Activated T-helper 17 cell treated with anti-CD3 and anti-CD28 coated beads, Interleukin-2, amount 50 U/mL, for 72 hours (primary cell): ENCODE data around the gene USP31. TPM values are rescaled to one million over a fixed set of nuclear protein-coding genes. Genes with fewer than 3 reads are reported as not detected.

Source experiments
- ATAC-seq: fragments of 150-1000 bp; cut with Tn5 transposase; replicated peaks from 2 replicates; pipeline ENCODE4 v1.10.0; 2021; ENCODE audit warnings: mild to moderate bottlenecking, moderate library complexity
- H3K27ac Mint-ChIP-seq: one replicate; pipeline ENCODE4 v1.8.0; 2022; ENCODE audit warnings: mixed read lengths
- H3K27me3 Mint-ChIP-seq: one replicate; pipeline ENCODE4 v1.8.0; 2022; ENCODE audit warnings: mixed read lengths
- H3K36me3 Mint-ChIP-seq: one replicate; pipeline ENCODE4 v1.8.0; 2022; ENCODE audit warnings: low read depth, mild to moderate bottlenecking, mixed read lengths
- H3K4me1 Mint-ChIP-seq: one replicate; pipeline ENCODE4 v1.8.0; 2022; ENCODE audit warnings: mixed read lengths
- H3K4me3 Mint-ChIP-seq: one replicate; pipeline ENCODE4 v1.8.0; 2022; ENCODE audit warnings: mild to moderate bottlenecking, mixed read lengths
- H3K9me3 Mint-ChIP-seq: one replicate; pipeline ENCODE4 v1.8.0; 2022; ENCODE audit warnings: mixed read lengths
- total RNA-seq, 2 donors: library from RNA; stranded (reverse); gene quantifications; one replicate each; pipeline ENCODE4 v1.2.3, GENCODE V29; 2022

The USP31 gene
- total RNA-seq, 2 donors from 2014 or later: 4.8 to 7.6 TPM

DNA sequence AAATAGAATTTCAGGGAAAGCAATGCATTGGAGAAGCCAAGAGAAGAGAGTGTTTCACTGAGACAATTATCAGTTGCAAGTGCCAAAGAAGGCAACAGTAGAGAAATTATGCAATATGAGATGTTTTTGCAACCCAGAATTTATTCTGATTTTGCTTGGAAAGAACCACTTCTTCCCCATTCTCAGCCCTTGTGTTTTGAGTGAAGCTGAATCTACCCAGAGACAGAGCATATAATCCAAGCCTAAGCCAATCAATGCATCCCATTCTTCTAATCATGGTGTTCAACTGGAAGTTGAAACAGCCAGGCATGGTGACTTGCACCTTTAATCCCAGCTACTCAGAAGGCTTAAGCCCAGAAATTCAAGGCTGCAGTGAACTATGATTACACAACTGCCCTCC lies 26.4 kb upstream of the USP31 start:
- H3K36me3 Mint-ChIP-seq: no peaks in the 10 kb centered on the region
- ATAC-seq: no peak
- no peaks in the 10 kb centered on the region for H3K4me1 Mint-ChIP-seq
- H3K27ac Mint-ChIP-seq: no peak overlapping the region
- no peaks in the 10 kb centered on the region for H3K9me3 Mint-ChIP-seq
- H3K4me3 Mint-ChIP-seq: no peak overlapping the region
- H3K27me3 Mint-ChIP-seq: peaks cover 54% of the 10 kb centered on the region

DNA sequence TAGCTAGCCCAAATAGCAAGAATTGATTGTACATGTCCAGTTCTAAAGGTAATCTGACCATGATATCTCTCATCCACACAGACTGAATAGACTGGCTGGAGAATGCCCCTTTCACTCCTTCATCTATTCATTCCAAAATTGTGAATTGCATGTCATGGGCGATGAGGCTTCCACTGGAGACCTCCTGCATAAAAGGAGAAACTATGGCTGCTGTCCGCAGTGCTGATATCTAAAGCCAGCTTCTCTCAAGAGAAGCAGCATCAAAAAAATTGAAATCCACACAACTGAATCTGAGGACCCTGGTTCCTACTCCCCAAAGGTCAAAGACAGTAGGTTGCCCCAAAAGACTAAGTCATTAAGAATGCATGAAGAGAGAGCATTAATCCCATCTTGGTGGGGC lies 25.4 kb upstream of the USP31 start:
- Mint-ChIP-seq H3K9me3 (no peaks in the 10 kb centered on the region), H3K4me3 (no peak overlapping the region), H3K4me1 (no peaks in the 10 kb centered on the region), H3K27ac (no peak overlapping the region), H3K36me3 (no peaks in the 10 kb centered on the region), H3K27me3 (peaks cover 55% of the 10 kb centered on the region)
- ATAC-seq: no peak

- Mint-ChIP-seq H3K27me3 (peaks cover 44% of the 10 kb centered on the region), H3K9me3 (no peaks in the 10 kb centered on the region), H3K27ac (no peak overlapping the region), H3K4me3 (no peak overlapping the region), H3K36me3 (no peaks in the 10 kb centered on the region), H3K4me1 (no peaks in the 10 kb centered on the region)
- ATAC-seq: no peak
Measured at GRCh38 chr16:23172994-23173393, 23.7 kb upstream of the USP31 start.

- H3K4me3 Mint-ChIP-seq: no peak overlapping the region
- H3K9me3 Mint-ChIP-seq: no peaks in the 10 kb centered on the region
- no peak overlapping the region for H3K27ac Mint-ChIP-seq
- H3K27me3 Mint-ChIP-seq: peaks cover 44% of the 10 kb centered on the region
- ATAC-seq: no peak
- no peaks in the 10 kb centered on the region for H3K36me3 Mint-ChIP-seq
- H3K4me1 Mint-ChIP-seq: no peaks in the 10 kb centered on the region
Measured at GRCh38 chr16:23172583-23172982, 23.3 kb upstream of the USP31 start.

GRCh38 chr16:23164736-23165135 lies 15.5 kb upstream of the USP31 start:
- Mint-ChIP-seq H3K27me3 (peaks cover 38% of the 10 kb centered on the region), H3K36me3 (no peaks in the 10 kb centered on the region), H3K9me3 (no peaks in the 10 kb centered on the region), H3K4me1 (no peaks in the 10 kb centered on the region), H3K27ac (no peak overlapping the region), H3K4me3 (no peak overlapping the region)
- no peak for ATAC-seq

DNA sequence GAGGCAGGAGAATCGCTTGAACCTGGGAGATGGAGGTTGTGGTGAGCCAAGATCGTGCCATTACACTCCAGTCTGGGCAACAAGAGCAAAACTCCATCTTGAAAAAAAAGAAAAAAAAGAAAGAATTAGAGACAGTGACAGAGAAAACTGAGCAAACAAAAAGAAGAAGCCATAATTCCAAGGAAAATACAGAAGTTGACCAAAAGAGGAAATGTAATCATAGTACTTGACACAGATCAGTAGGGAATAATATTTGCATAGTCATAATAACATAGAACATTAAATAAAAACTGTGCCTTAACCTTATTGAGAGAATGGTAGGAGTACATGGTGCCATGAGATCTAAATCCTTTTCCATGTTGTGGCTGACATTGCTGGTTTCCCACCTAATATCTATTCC lies 14.7 kb upstream of the USP31 start:
- no peak overlapping the region for H3K27ac Mint-ChIP-seq
- H3K36me3 Mint-ChIP-seq: no peaks in the 10 kb centered on the region
- no peaks in the 10 kb centered on the region for H3K4me1 Mint-ChIP-seq
- ATAC-seq: no peak
- H3K27me3 Mint-ChIP-seq: peaks cover 38% of the 10 kb centered on the region
- H3K9me3 Mint-ChIP-seq: no peaks in the 10 kb centered on the region
- no peak overlapping the region for H3K4me3 Mint-ChIP-seq

GRCh38 chr16:23160574-23160973 lies 11.3 kb upstream of the USP31 start:
- no peak overlapping the region for H3K27ac Mint-ChIP-seq
- H3K9me3 Mint-ChIP-seq: no peaks in the 10 kb centered on the region
- H3K36me3 Mint-ChIP-seq: no peaks in the 10 kb centered on the region
- H3K4me1 Mint-ChIP-seq: peaks cover 4% of the 10 kb centered on the region
- no peak overlapping the region for H3K4me3 Mint-ChIP-seq
- ATAC-seq: no peak
- peaks cover 28% of the 10 kb centered on the region for H3K27me3 Mint-ChIP-seq

GRCh38 chr16:23160082-23160481 lies 10.8 kb upstream of the USP31 start:
- H3K4me3 Mint-ChIP-seq: no peak overlapping the region

GRCh38 chr16:23158114-23158513 lies 8.9 kb upstream of the USP31 start:
- H3K9me3 Mint-ChIP-seq: no peaks in the 10 kb centered on the region

More at GRCh38 chr16:23160082-23160481, 10.8 kb upstream of the USP31 start:
- Mint-ChIP-seq H3K27me3 (peaks cover 29% of the 10 kb centered on the region), H3K9me3 (no peaks in the 10 kb centered on the region), H3K27ac (no peak overlapping the region), H3K4me1 (peaks cover 4% of the 10 kb centered on the region), H3K36me3 (no peaks in the 10 kb centered on the region)
- ATAC-seq: no peak

DNA sequence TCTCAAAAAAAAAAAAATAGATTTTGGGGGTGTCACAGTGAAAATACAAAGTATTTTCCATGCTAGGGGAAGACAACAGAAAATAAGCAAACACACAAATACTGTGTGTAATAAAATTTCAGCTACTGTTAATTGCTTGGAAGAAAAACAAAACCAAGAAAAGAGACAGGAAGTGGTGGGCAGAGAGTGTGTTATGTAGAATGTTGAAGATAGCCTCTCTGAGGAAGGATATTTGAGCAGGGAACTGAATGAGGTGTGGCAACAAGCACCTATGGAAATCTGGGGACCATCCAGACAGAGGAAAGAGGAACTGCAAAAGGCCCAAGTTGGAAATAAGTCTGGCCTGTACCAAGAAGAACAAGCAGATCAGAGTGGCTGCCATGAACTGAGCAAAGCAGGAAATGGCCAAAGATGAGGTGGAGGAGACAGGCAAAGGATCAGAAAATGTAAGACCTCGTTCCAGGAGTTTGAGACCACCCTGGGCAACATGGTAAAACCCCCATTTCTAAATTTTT lies 7.8 kb upstream of the USP31 start:
- Mint-ChIP-seq H3K36me3 (no peaks in the 10 kb centered on the region), H3K4me1 (peaks cover 4% of the 10 kb centered on the region), H3K9me3 (no peaks in the 10 kb centered on the region), H3K4me3 (no peak overlapping the region), H3K27ac (no peak overlapping the region), H3K27me3 (peaks cover 21% of the 10 kb centered on the region)
- ATAC-seq: no peak

More at GRCh38 chr16:23158114-23158513, 8.9 kb upstream of the USP31 start:
- Mint-ChIP-seq H3K4me3 (no peak overlapping the region), H3K27ac (no peak overlapping the region), H3K36me3 (no peaks in the 10 kb centered on the region), H3K4me1 (peaks cover 4% of the 10 kb centered on the region), H3K27me3 (peaks cover 22% of the 10 kb centered on the region)
- no peak for ATAC-seq

- peaks cover 16% of the 10 kb centered on the region for H3K27me3 Mint-ChIP-seq
- no peak for ATAC-seq
- no peaks in the 10 kb centered on the region for H3K36me3 Mint-ChIP-seq
- no peak overlapping the region for H3K4me3 Mint-ChIP-seq
- peaks cover 4% of the 10 kb centered on the region for H3K4me1 Mint-ChIP-seq
- no peak overlapping the region for H3K27ac Mint-ChIP-seq
- no peaks in the 10 kb centered on the region for H3K9me3 Mint-ChIP-seq
Measured at GRCh38 chr16:23156110-23156509, 6.9 kb upstream of the USP31 start.

DNA sequence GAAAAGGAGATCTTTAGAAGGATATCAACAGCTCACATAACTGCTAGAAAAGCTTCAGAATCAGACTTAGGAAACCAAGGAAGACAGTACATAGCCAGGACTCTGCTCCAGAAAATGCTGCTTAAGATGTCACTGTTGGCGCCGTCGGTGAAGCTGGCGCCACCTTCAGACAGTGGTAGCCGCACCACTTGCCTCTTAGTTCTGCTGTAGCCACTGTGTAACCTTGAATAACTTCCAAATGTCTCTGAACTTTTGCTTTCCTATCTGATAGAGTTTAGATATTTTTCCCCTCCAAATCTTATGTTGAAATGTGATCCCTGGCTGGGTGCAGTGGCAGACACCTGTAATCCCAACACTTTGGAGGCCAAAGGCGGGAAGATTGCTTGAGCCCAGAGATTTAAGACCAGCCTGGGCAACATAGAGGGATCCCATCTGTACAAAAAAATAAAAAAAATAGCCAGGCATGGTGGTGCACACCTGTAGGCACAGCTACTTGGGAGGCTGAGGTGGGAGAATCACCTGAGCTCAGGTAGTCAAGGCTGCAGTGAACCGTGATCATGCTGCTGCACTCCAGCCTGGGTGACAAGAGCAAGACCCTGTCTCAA lies 6.3 kb upstream of the USP31 start:
- peaks cover 16% of the 10 kb centered on the region for H3K27me3 Mint-ChIP-seq
- H3K36me3 Mint-ChIP-seq: no peaks in the 10 kb centered on the region
- no peaks in the 10 kb centered on the region for H3K9me3 Mint-ChIP-seq
- H3K4me1 Mint-ChIP-seq: peaks cover 4% of the 10 kb centered on the region
- H3K4me3 Mint-ChIP-seq: no peak overlapping the region
- no peak overlapping the region for H3K27ac Mint-ChIP-seq
- peak; percentile 39 for ATAC-seq

- ATAC-seq: no peak
- H3K4me3 Mint-ChIP-seq: no peak overlapping the region
- H3K36me3 Mint-ChIP-seq: no peaks in the 10 kb centered on the region
- no peaks in the 10 kb centered on the region for H3K9me3 Mint-ChIP-seq
- no peak overlapping the region for H3K27ac Mint-ChIP-seq
- peaks cover 14% of the 10 kb centered on the region for H3K4me1 Mint-ChIP-seq
- peaks cover 11% of the 10 kb centered on the region for H3K27me3 Mint-ChIP-seq
Measured at GRCh38 chr16:23152386-23153178, 3.3 kb upstream of the USP31 start.

DNA sequence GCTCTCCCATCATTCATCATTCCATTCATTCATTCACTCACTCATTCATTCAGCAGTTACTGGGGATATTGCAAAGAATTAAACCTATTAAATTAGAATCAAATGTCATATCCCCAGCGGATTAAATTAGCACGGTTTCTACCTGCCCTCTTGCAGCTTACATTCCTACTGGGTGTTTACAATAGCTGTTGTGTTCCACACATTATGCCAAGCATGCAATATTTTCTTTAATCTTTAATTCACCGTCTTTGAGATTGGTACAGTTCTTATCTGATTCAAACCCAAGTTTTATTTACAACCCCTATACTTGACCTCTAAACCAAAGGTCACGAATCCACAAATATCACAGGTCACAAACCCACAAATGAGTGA lies 727 bp upstream of the USP31 start:
- Mint-ChIP-seq H3K36me3 (no peaks in the 10 kb centered on the region), H3K4me1 (peaks cover 18% of the 10 kb centered on the region), H3K4me3 (peak overlapping the region; percentile 94), H3K27me3 (peaks cover 4% of the 10 kb centered on the region), H3K9me3 (no peaks in the 10 kb centered on the region), H3K27ac (peak overlapping the region; percentile 82)
- no peak for ATAC-seq
